Renal pelvis (tissue), 4 donors: ENCODE results near the gene GALNT2. TPM values are rescaled to one million over a fixed set of nuclear protein-coding genes. Genes with fewer than 3 reads are reported as not detected.

ENCODE experiments used
- DNase-seq: peaks from one replicate; pipeline ENCODE4 v3.0.0-alpha.2; 2013
- polyA plus RNA-seq, 3 donors: library from polyadenylated mRNA; unstranded; fragments of 120-200 nt; gene quantifications; one replicate each; pipeline ENCODE4 v1.2.1, GENCODE V29; 2013; ENCODE audit not compliant: insufficient read length in 3 of 3

GALNT2 gene
- polyA plus RNA-seq, 3 donors = 59.2 to 72.9 (median 65.4) TPM

DNA sequence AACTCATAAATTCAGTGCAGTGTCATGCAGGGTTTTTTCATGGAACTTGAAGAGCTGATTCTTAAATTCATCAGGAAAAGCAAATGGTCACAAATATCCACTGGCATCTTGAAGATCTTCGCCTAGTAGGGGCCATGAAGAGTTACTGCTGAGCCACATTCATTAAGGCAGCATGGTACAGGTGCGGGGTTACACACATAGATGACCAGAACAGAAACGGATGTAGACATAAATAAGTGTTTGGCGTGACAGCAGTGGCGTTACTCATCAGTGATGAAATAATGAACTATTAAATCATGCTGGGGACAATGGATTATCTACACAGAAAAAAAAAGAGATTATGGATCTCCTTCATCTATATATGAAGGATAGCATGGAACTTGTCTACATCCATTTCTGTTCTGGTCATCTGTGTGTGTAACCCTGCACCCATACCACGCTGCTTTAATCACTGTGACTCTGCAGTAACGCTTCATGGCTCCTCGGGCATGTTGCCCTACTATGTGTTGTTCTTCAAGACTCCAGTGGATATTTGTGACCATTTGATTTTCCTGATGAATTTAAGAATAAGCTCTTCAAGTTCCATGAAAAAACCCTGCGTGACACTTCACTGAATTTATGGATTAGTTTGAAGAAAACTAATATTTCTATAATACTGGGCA lies 161.3 kb downstream of the GALNT2 start:
- no peak for DNase-seq

DNA sequence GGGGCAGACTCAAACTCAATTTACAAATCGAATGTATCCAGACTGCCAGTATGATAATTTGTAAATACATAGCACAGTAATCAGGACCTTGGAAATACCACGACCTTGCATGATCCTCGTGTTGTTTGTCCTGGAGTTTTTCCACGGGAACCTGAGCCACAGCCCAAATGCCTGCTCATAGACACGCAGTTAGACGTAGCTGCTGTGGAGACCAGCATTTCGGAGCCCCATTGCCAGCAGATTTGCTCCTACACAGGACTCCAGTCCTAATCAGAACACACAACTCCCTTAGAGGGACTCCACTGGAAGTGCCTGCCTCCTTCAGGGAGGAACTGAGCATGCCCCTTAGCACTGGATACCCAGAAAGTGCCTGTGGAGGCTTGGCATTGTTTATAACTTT lies 163.2 kb downstream of the GALNT2 start:
- DNase-seq = no peak

DNA sequence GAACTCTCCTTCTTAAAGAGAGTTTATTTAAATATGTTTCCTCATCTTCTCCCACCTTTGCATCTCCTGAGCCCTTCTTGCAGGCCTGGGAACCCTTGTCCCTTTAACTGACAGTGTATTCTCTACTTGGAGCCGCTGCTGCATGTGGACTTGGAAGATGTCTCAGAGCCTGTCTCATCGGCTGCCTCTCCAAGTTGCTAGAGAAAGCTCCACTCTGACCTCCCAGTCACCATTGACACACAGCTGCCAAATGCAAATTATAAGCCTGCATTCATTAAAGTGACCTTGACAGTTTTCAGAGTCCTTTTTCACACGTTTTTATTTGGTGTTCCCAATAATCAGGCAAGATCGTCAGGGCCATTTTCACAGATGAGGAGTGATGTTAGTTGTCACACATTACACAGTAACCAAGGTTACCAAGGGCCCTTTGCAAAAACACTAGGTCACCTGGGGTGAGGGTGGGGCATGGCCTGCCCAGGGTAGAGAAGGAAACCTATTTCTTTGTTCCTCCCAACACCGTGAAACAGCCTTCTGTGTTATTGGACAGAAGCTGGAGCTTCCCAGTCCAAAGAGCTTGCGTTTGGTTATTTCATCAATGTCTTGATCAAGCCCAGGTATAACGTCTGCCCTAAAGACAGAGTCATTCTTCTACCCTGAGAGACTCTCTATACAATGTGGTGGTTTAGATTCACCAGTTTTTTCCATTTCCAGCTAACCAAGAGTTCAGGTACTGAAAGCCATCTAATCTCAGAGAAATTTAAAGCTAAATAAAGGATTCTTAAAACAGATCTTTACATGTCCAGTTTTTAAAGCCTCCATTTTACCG lies 164.1 kb downstream of the GALNT2 start:
- no peak for DNase-seq

DNA sequence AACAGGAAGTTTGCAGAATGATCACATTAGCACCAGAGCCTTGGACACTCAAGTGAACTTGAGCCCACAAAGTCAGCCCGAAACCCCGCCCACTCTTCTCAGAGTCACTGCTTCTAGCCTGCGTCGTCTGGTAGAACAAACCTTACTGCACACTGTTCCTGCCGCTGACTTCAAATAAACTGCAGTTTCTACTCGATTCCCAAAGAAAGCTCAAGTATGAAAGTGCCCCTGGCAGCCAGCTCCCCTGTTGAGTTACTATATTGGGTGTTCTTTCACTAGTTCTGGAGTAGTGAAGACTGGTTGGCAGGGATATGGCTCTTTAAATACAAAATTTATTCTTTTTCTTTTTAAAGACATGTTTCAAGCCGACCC lies 164.7 kb downstream of the GALNT2 start:
- no peak for DNase-seq

DNA sequence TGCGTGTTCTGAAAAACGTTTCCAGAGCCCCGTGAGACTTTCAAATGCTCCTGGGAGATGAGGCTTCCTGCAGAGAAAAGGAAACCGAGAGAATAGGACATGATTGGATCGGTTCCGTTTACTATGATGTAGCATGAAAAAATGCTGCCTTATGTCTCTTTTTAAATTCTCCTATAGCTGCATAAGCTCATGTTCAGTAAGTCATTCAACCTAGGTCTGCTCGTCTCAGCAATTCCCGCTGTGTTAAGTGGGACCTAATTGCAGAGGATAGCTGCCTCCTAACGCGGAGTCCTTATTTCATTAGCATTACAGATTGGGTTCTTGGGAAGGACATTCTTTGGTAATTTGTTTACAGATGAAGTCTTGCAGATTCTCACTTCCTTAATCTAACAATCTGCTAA lies 165.3 kb downstream of the GALNT2 start:
- no peak for DNase-seq

DNA sequence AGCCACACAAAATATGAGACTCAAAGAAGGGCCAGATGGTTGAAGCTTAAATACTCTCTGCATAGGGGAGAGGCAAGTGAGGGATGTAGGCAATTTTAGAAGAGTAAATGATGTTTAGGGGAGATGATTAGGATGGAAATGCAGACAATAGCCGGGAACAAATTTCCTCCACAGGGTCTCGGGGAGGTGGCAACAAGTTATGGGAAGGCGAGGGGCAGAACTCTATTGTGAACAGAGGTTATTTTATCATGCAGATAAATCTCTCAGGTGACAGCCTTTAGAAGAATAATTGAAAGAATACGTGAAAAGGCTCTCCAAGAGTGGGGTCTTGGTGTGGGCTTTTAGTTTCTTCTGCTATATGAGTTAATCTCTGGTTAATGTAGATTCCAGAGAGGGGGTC lies 166.7 kb downstream of the GALNT2 start:
- DNase-seq = no peak

DNA sequence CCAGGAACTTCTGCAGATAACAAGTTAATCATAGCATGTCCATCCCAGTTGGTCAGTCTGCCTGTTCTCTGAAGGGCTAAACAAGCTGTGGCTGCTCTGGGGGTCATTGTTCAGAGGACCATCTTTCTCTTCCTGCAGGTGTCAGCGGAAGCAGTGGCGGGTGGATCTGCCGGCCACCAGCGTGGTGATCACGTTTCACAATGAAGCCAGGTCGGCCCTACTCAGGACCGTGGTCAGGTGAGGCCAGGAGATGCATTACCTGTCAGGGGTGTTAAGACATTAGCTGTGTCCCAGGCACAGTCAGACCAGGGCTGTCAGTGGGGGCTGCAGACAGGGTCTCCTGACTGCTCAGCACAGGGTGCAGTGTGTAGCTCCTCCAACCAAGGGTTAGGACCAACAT lies 168.8 kb downstream of the GALNT2 start:
- DNase-seq = no peak

DNA sequence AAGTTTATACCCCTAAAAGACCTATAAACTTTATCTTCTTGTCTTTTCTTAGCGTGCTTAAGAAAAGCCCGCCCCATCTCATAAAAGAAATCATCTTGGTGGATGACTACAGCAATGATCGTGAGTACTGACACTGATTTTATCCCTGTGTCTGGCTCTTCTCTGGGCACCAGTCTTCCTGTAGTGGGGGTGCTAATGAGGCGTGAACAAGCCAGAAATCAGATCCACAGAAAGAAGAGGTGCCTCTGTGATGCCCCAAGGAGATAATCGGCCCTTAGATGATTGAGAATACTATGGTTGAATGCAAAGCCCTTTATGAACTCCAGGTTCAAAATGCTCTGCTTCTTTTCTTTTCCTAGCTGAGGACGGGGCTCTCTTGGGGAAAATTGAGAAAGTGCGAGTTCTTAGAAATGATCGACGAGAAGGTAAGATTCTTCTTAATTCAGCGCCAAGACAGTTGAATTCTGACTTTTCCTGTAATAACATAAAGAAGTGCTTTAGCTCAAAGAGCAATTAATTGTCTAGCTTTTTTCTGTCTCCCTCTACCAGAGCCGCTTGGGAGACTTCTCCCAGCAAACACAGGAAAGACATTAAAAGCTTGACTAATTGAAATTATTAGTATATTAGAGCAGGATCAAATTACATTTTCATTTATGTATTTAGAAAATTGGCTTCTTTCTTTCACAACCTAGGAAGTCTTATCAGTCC lies 169.4 kb downstream of the GALNT2 start:
- no peak for DNase-seq

DNA sequence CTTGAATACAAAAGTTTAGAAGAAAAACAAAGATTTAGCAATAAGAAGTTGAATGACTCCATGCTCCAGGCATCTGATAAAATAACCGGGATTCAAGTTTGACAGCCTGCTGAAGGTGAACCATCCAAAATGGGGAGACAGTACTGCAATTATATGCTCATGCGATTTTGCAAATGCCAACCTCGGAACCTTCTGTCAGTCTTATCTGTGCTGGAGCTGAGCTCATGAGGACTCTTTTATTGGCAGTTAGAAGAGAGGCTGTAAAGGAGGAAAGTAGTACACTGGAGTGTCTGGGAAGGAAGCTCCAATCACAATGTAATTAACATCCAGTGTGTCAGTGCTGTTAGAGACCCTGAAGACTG lies 170.0 kb downstream of the GALNT2 start:
- DNase-seq = no peak

DNA sequence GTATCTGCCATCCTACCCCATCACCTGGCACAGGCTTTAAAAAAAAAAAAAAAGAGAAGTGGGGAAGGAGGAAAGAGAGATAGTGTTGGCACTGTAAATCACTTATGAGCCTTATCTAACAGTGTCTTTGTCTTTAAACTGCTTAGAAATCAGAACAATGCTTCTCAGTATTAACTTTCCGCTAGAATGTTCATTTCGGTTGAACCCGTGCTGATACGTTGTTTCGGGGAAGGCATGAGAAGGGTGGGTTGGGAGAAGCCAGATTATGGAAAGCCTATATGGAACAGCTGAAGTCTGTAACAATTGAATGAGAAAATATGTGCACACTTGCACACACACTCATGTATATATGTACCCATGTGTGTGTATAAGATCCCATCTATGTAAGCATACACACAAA lies 170.8 kb downstream of the GALNT2 start:
- no peak for DNase-seq

DNA sequence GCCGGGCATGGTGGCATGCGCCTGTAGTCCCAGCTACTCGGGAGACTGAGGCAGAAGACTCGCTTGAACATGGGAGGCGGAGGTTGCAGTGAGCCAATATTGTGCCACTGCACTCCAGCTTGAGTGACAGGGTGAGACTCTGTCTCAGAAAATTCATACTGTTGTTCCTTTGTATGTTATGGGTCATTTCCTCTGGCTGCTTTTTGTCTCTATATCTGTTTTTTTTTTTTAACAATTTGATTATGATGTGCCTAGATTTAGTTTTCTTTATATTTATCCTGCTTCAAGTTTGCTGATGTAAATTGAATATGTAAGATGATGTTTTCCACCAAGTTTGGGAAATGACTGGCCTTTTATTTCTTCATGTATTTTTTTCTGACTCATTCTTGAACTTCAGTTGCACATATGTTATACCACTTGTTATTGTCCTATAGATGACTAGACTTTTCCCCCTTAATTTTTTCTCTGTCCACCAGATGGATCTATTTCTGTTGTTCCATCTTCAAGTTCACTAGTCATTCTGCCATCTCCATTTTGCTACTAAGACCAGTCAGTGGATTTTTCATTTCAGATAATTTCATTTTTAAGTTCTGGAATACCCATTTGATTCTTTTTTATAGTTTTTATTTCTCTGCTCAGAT lies 173.5 kb downstream of the GALNT2 start:
- no peak for DNase-seq

DNA sequence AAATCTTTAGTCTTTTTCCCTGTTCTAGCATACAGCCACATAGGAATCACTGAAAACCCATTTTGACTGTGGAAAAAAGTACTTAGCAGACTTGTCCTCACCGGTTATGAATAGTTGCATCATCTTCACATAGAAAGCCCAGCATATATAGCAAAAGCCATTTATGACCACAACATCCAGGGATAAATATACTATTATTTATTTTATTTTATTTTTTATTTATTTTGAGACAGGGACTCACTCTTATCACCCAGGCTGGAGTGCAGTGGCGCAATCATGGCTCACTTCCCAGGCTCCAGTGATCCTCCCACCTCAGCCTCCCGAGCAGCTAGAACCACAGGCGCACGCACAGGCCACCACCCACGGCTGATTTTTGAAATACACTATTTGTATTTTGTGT lies 175.3 kb downstream of the GALNT2 start:
- DNase-seq = no peak

DNA sequence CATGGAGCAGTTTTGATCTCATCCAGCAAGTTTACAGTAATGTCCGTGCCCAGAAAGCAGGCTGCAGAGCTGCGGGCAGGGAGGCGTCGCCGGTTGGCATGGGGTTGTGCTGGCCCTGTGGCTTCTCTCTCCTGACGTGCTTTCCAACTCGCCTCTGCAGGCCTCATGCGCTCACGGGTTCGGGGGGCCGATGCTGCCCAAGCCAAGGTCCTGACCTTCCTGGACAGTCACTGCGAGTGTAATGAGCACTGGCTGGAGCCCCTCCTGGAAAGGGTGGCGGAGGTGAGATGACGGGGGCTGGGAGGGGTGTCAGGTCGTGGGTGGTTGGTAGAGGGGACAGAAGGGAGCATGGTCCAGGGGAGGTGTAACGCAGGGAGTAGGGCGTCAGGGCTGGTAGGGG lies 176.1 kb downstream of the GALNT2 start:
- no peak for DNase-seq

DNA sequence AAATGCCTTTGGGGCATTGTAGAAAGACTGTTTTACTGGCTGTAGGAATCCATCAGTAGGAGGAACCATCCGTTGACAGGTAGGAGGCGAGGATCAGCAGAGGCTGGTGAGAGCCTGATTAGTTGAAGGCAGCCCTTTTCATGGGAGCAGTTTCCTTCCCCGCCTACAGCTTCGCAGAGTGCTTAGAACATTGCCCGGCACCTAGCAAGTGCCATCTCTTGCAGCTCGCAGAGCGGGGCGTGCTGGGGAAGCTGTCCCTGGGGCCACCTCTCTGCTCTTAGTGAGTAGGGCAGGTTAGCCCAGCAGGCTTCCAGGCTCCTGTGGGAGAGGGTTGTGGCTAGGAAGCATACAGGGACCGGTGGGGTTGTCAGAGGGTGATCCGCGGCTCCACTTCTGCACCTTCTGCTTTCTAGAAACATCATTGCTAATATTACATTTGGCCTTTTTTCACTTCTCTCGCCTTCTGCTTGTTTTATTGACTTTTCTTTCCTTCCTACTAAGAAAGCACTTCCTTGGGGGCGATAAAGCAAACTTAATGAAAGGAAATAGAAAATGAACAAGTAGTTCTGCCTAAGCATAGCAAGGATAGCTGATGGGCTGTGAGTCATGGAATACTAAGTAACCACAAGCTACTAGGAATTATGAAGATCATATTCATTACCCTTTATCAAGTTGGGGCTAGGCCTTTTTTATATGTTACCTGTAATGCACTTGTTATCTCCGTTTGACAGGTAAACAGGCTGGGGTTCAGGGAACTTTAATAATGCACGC lies 176.7 kb downstream of the GALNT2 start:
- no peak for DNase-seq

DNA sequence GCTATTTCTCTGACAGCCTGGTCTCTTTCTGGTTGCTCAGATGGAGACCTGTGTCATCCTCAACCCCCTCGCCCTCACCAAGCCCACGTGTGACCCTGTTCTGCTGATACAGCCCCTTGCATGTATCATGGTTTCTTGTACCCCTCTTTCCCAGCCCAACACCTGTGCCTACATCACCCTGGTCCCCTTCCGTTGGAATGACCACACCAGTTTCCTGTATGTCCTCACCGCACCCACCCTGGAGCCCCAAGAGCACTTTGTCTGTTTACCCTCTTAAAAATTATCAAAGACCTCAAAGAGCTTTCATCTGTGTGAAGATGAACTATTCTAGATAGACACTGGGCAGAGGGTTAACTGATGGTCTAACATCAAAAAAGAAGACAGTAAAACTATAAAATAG lies 179.5 kb downstream of the GALNT2 start:
- DNase-seq = no peak

DNA sequence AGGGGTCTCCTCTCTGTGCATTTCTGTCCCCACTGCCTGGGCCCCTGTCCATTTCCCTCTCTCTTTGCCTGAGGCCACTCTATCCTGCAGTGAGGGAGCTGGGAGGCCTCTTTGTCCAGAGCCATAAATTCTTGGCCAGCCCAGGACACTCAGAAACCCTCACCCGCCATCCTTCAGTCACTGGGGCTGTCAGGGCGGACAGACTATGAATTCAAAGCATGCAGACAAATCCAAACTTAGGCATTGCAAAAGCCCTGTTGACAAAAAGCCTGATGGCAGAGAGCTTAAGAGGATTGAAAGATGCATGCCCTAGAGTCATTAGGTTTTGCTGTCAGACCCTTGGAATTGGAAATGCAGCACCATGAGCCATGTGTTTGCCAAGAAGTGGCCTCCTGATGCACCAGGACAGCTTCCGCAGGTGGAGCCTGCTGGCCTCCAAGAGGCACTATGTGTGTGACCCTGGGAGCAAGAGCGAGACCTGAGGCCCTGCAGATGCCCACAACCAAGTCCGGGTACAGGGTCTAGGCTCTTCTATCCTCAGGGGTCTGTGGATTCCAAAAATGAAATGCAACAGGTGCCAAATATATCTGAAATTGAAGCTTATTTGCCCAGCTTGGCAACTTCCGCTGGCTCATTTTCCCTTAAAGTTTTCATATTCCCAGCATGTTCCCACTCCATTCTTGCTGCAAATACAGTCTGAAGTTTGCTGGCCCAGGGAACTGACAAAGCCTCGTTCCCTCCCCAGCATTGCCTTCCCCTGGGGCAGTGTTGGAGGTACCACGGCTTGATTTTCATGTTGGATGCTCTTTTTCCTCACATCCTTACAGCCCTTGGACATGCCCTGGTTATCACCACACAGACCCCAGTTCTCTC lies 181.2 kb downstream of the GALNT2 start:
- DNase-seq = no peak

DNA sequence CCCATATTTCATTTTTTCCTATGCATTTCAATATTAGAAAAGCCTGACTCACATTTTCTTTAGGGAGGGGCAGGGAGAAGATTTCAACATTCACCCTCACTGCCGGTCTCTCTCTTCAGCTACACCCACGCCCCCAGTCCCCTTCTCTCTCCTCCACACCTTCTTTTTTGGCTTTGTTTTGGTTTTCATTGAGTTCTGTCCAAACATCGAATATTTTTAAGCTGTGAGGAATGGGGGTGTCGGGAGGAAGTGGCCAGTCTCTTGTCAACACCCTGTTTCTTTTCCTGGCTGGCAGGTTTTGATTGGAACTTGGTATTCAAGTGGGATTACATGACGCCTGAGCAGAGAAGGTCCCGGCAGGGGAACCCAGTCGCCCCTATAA lies 181.8 kb downstream of the GALNT2 start:
- no peak for DNase-seq

DNA sequence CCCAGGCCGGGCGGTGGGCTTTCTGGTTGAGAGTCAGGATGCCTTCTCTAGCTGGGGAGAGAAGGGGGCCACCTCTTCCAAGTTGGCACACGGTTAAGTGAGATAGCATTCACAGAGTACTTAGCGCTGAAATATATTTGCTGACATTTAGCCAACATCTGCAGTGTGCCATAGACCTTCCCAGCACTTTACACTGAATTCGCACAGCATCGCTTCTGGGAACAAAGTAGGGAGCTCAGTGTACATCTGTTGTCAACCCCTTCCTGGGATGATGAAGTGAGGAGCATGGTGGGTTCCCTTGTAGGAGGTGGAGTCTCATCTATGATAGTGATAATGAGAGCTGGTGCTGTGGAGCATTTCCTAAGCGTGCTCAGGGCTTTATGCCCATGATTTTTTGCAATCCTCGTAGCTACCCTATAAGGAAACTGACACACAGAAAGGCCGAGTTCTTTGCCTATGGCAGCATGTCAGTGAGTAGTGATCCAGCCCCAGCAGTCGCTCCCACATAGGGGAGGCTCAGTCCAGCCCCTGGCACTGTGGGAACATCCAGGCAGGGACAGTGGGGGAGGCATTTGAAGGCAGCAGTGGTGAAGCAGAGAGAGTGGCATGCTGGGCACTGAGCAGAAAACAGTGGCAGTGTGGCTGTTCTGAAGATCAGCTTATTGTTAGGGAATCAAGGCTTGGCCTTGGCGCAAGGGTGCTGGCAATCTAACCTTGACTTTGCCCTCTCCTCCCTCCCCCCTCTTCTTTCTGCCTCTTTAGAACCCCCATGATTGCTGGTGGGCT lies 182.8 kb downstream of the GALNT2 start:
- DNase-seq = no peak

DNA sequence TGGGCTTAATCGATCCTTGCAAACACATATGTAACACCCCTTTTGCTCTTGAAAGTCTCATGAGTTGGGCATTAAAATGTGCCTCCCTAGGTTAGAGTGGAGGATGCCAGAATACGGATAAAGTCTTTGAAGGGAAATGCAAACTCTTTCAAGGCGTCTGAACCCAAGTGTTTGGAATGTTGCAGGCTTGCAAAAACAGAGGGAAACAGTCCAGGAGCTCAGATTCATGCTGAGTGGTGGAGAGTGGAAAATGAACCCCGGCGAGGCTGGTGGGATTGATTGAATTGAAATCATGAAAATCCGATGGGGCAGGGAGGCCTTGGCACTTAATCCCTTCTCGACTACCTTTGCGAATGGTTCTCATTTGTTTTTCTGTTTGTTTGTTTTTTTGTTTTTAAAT lies 183.6 kb downstream of the GALNT2 start:
- DNase-seq = no peak

DNA sequence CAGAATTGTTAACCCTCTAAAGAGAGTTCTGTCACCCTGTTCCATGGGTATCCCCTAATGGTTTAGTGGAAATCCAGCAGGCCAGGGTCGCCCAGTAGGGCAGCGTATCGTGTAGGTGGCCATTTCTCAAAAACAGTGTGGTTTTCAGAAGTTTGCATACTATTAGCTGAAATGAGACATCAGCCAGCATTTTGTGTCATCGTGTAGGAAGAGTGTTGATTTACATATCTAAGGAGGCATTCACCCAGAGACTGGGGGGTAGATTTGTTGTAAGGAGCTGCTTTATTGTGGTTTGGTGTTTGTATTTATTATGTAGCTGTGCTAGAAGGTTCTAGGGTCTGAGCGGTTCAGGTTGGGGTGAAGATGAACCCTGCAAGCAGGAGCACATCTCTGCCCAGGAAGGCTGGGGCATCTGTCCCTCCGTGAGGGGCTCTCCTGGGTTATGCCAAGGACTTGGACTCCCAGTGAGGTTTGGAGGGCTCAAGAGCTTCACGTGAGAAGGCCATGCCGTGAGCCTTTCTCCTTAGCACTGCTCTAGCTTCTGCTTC lies 184.7 kb downstream of the GALNT2 start:
- no peak for DNase-seq
